Subcutaneous adipose tissue (tissue), 4 donors: Measurements from ENCODE around the gene SLBP. TPM values are rescaled to one million over a fixed set of nuclear protein-coding genes. Genes with fewer than 3 reads are reported as not detected.

Source experiments
- CTCF ChIP-seq: fragments of 450-650 bp; IDR thresholded peaks from one replicate; pipeline ENCODE4 v1.5.1; 2016; ENCODE audit warnings: low read depth, mild to moderate bottlenecking, control low read depth, antibody characterized with exemption, moderate library complexity
- small RNA-seq: library from RNA; depleted of rRNA; stranded (forward); fragments of <200 nt; gene quantifications from one replicate; pipeline ENCODE3, GENCODE V24; 2016
- total RNA-seq, 4 donors: library from RNA; depleted of rRNA; stranded (reverse); fragments of >200 nt; gene quantifications; one replicate each; pipeline ENCODE4 v1.1.0, GENCODE V29; 2016

SLBP gene
- total RNA-seq, 4 donors from 2014 or later = 33.2 to 41.1 (median 37.0) TPM

DNA sequence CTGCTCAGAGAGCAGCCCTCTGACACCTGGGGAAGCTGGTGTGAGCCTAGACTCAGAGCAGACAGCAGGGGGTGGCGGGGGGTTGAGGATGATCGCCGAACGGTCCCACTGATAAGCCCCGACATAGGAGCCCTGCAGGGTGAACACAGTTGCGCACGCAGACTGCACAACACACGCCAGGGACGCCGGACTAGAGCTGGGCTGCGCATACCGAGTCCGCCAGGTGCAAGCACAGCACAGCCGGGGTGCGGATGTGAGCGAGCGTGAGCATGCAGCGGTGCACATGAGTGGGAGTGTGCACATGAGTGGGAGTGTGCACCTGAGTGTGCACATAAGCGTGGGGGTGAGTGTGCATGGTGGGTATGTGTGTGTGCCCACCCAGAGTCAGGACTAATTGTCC lies 64.7 kb downstream of the SLBP start:
- no peak for TF ChIP-seq CTCF

- TF ChIP-seq CTCF = no peak
These were observed 65.4 kb downstream of the SLBP start for GRCh38 chr4:1646690-1647089.

DNA sequence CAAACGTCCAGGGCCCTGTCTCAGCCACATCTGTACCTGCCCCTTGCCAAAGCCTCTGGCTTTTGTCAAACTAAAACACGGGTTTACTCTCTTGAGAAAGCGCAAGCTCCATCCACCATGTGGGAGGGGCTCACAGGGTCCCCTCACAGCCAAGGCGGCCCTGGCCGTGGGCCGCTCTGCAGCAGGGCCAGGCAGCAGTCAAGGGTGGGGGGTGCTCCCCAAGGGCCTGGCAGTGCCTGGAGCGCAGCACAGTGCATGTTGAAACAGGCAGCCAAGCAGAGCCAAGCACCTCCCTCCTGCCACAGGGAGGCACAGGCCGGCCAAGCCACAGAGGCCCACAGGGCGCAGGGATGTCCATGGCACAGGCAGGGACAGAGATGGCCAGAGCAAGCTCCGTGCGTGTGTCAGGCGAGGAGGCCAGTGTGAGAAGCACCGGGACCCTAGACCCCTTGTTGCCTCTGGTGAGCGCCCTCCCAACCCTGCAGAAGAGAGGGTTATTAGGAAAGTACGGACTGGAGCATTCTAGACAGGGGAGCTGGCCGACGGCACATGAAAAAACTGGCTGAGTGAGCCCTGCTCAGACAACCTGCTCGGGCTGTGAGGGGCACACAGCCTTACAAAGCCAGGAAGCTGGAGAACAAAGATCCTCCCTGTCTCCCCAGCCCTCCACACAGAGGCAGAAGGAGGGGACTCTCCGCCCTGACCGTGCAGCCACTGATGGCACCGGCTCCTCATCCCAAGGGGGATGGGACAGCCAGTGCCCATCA lies 67.0 kb downstream of the SLBP start:
- no peak for TF ChIP-seq CTCF

DNA sequence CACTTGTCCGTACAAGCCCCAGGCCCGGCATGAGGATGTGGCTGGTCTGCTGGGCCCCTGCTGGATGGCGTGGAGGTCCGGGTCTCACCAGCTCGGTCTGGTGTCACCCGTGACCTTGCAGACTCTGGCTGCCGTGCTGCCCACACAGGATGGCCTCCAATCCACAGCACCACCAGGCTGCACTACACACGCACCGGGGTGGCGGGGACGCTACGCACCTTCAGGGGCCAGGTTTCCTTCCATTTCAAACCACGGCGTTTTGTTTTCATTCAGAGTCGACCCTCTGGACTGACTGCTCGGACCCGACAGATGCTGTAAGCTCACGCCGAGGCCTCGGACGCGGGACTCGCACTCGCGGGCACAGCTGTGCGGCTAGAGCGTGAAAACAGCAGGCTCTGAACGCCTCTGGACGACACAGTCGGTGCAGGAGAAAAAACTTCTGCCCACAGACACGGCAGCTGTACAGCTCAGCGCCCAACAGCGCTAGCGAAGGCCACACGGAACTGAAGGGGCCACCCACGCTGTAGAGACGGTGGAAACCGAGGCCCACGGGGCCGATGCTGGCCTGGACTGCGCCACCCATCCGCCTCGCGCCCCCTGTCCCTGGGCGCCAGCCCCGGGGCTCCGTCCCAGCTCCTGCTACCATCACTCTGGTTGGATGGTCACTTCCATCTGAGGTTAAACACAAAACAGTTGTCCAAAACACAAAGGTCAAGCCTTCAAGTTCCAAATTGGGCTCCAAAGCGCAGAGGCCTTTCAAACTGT lies 68.0 kb downstream of the SLBP start:
- TF ChIP-seq CTCF = no peak

Small RNA genes lying within 50 kb of the gene (small RNA-seq; reads per million reads assigned to genes)
- gene RF00019 = 0.49 reads per million

Other genes starting within 250 kb of the SLBP start
- gene FAM53A, start 28.0 kb downstream of the SLBP start, total RNA-seq = 1 to 10 TPM; 1.5 to 5.9 (median 3.8) TPM
- gene TMEM129, start 9.0 kb upstream of the SLBP start, total RNA-seq = 10 to 100 TPM; 21.0 to 65.4 (median 30.4) TPM
- gene TACC3, start 9.2 kb upstream of the SLBP start, total RNA-seq = 10 to 100 TPM in 3 of 4 donors, 1 to 10 TPM in 1; 3.9 to 18.1 (median 15.4) TPM
- gene FGFR3, start 81.0 kb upstream of the SLBP start, total RNA-seq = 1 to 10 TPM in 1 of 4 donors, under 1 TPM in 2, not detected in 1; 0.22 to 1.3 (median 0.94) TPM
- gene LETM1, start 143.8 kb upstream of the SLBP start, total RNA-seq = 10 to 100 TPM; 26.9 to 88.9 (median 30.0) TPM
- gene NSD2, start 159.1 kb upstream of the SLBP start, total RNA-seq = 10 to 100 TPM; 22.3 to 49.9 (median 33.7) TPM